NCI-H774 (cell line): ENCODE results near the gene POLE3.
"Not testable (repeated sequence)": the region's sequence is repeated elsewhere in the genome, so short reads cannot be mapped to it uniquely, and the experiment has no call there.

ENCODE experiments used
- DNase-seq: peaks from one replicate; lab custom pipeline; 2025; lab: John Stamatoyannopoulos, UW

Gene POLE3

GRCh38 chr9:113376634-113377567 lies 33.6 kb downstream of the POLE3 start, which contains the start of gene HDHD3:
TSS of gene HDHD3 (minus strand) at chr9:113376986. CDS start at chr9:113374354, 2,632 bp downstream.
- DNase-seq, result peak; percentile 74

- DNase-seq, result no peak
Measured at GRCh38 chr9:113375057-113376023, 35.1 kb downstream of the POLE3 start.

- no peak for DNase-seq
Measured at GRCh38 chr9:113373676-113374392, 36.6 kb downstream of the POLE3 start.

GRCh38 chr9:113373256-113373655 lies 37.2 kb downstream of the POLE3 start:
- DNase-seq, result no peak

- no peak for DNase-seq
Measured at GRCh38 chr9:113372059-113372458, 38.4 kb downstream of the POLE3 start.

- no peak for DNase-seq
Measured at GRCh38 chr9:113370806-113371325, 39.6 kb downstream of the POLE3 start.

- DNase-seq, result no peak
Measured at GRCh38 chr9:113369855-113370140, 40.7 kb downstream of the POLE3 start.

- no peak for DNase-seq
Measured at GRCh38 chr9:113368982-113369854, 41.3 kb downstream of the POLE3 start.

GRCh38 chr9:113368348-113368981 lies 42.0 kb downstream of the POLE3 start:
- no peak for DNase-seq

GRCh38 chr9:113365652-113366051 lies 44.8 kb downstream of the POLE3 start:
- DNase-seq, result not testable (repeated sequence)

- DNase-seq, result no peak
Measured at GRCh38 chr9:113364951-113365350, 45.5 kb downstream of the POLE3 start.

GRCh38 chr9:113363336-113363735 lies 47.1 kb downstream of the POLE3 start:
- DNase-seq, result no peak

GRCh38 chr9:113361304-113362018 lies 49.0 kb downstream of the POLE3 start:
- DNase-seq, result peak; percentile 12

GRCh38 chr9:113360242-113360842 lies 50.1 kb downstream of the POLE3 start:
- no peak for DNase-seq

GRCh38 chr9:113359385-113359784 lies 51.1 kb downstream of the POLE3 start:
- no peak for DNase-seq
